Activated naive CD4-positive, alpha-beta T cell treated with anti-CD3 and anti-CD28 coated beads, Interleukin-2, amount 10 ng/mL, durations not matched to agents 7 days and 5 days (primary cell): ENCODE measurements around the gene ATP2B2.

Experiments used
- CTCF ChIA-PET: fragments of 350-600 bp; sonication (Branson Sonifier 250); formaldehyde crosslinking; loops from one replicate; lab custom pipeline; 2021; ENCODE audit warnings: antibody characterized with exemption; lab: Charles Lee
- DNase-seq: peaks from one replicate; pipeline ENCODE4 v3.0.0-alpha.2; 2020
- H3K27ac Mint-ChIP-seq: one replicate; pipeline ENCODE4 v1.8.0; 2021; ENCODE audit warnings: mild to moderate bottlenecking, moderate library complexity, mixed read lengths
- H3K27me3 Mint-ChIP-seq: one replicate; pipeline ENCODE4 v1.8.0; 2021; ENCODE audit warnings: mild to moderate bottlenecking, mixed read lengths
- H3K36me3 Mint-ChIP-seq: one replicate; pipeline ENCODE4 v1.8.0; 2021; ENCODE audit warnings: mixed read lengths
- H3K4me1 Mint-ChIP-seq: one replicate; pipeline ENCODE4 v1.8.0; 2021; ENCODE audit warnings: mixed read lengths
- H3K4me3 Mint-ChIP-seq: one replicate; pipeline ENCODE4 v1.8.0; 2021; ENCODE audit warnings: mild to moderate bottlenecking, moderate library complexity, mixed read lengths
- H3K9me3 Mint-ChIP-seq: one replicate; pipeline ENCODE4 v1.8.0; 2021; ENCODE audit warnings: mixed read lengths

ATP2B2 gene

DNA sequence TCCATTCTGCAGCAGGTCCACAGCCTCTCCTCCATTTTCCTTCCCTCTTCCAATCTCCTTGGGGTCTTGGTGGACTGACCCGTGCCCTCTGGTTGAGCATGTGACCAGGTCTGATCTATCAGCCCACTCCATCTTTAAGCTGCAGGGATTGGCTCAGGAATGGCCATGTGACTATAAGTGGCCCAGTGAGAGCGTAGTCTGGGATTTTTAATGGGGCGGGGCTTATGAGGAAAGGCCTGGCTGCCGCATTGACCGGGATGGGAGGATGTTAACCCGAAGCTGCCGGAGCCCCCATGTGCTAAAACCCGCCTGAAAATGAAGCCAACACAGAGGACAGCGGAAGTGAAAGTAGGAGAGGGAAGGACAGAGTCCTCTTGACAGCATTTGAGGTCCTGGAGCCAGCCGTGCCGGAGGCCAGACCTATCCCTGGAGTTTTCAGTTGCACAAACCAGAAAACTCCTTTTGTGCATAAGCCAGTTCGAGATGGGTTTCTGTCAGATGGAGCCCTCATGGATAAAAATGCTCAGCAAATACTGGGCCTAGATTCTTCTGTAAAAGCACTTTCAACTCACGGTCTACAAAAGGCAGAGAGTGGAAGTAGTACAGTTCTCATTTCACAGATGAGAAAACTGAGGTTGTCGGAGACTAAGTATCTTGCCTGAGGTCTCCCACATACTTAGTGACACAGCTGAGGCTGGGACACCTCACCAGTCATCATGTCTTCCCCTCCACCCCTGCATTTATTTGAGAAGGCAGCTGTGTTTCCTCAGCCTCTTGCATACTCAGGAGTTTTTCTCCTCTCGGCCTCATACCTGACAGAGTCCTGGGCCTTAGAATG is 61.9 kb downstream of the ATP2B2 start:
- H3K9me3 Mint-ChIP-seq, result no peaks in the 10 kb centered on the region
- H3K4me3 Mint-ChIP-seq, result no peak overlapping the region
- peaks cover 25% of the 10 kb centered on the region for H3K27me3 Mint-ChIP-seq
- no peak for DNase-seq
- no peaks in the 10 kb centered on the region for H3K36me3 Mint-ChIP-seq
- H3K4me1 Mint-ChIP-seq, result no peaks in the 10 kb centered on the region
- CTCF ChIA-PET, result no interaction called here
- H3K27ac Mint-ChIP-seq, result no peak overlapping the region

DNA sequence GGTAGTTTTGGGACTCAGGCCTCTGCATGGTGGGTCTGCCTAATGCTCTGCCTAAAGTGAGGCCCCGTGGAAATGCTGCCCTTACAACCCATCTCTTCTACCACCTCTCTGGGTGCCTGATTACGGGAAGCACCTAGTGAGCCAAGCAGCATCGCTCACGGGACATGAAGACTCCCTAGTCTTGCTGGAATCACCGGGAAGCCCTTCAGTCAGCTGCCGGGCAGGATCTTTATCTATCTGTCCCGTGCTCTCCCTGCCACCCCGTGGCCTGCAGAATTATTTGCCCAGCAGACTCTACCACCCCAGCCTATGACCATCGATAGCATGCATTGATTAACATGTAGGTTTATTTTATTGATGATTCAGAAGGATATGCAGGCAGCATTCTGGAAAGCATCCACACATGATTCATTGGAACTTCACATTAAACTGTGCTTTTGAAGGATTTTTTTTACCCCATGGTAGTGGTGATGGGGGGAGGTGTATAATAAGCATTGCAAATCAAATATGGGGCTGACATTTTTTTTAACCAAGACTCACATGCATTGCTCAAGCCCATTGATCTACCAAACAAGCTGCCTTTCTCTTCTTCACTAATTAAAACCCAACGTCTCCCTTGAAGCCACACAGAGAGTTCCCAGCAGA is 63.1 kb downstream of the ATP2B2 start:
- DNase-seq, result no peak
- H3K27ac Mint-ChIP-seq, result no peak overlapping the region

DNA sequence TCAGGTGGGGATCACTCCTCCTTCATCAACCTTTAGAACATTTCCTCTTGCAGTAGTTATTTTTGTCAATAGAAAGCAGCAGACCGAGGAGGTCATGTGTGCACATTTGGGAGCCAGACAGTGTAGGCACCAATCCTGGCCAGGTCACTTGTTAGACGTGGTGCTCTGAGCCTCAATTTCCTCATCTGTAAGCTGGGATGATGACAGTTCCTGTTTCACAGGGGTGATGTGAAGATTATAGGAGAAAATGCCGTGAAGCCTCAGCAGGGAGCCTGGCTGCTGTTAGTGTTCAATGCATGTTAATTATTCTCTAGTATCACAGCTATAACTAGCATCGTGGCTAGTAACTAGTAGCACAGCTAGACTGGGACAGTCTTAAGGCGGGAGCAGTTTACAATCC is 64.7 kb downstream of the ATP2B2 start:
- Mint-ChIP-seq H3K4me3 (no peak overlapping the region), H3K9me3 (no peaks in the 10 kb centered on the region), H3K4me1 (peaks cover 21% of the 10 kb centered on the region), H3K27me3 (peaks cover 12% of the 10 kb centered on the region), H3K27ac (no peak overlapping the region), H3K36me3 (no peaks in the 10 kb centered on the region)
- CTCF ChIA-PET, result no interaction called here
- no peak for DNase-seq

More for the DNA sequence above, 63.1 kb downstream of the ATP2B2 start:
- CTCF ChIA-PET, result no interaction called here
- H3K36me3 Mint-ChIP-seq, result no peaks in the 10 kb centered on the region
- no peaks in the 10 kb centered on the region for H3K9me3 Mint-ChIP-seq
- H3K4me1 Mint-ChIP-seq, result peaks cover 10% of the 10 kb centered on the region
- no peak overlapping the region for H3K4me3 Mint-ChIP-seq
- H3K27me3 Mint-ChIP-seq, result peaks cover 22% of the 10 kb centered on the region

DNA sequence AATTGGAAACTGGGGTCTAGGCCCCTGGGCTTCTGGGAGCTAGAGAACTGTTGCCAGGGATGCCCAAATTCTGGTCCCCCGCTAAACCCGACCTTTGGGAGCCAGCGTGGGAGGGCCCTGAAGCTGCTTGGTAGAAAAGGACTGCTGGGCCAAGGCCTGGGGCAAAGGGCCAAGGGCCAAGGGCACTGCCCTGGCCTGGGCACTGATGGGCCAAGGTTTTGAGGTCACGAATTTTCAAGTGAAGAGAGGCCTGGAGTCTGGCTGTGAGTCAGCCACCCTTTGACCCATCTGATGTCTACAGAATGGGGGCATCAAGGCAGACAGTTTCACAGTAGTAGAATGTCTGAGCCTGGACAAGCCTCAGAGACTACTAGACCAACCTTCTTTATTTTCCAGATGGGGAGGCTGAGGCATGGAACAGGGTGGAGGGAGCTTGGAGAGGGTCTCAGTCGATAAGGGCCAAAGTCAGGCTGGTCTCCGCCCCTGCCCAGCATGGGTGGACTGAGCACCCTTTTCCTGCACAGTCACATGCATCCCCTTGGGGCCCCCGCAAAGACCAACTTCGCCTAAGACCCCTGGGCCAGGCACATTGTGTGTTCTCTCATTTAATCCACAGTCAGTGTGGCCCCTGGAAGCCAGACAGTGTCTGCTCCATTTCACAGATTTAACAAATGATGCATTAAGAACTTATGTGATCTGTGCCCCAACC is 66.3 kb downstream of the ATP2B2 start:
- DNase-seq, result no peak
- no peaks in the 10 kb centered on the region for H3K36me3 Mint-ChIP-seq

DNA sequence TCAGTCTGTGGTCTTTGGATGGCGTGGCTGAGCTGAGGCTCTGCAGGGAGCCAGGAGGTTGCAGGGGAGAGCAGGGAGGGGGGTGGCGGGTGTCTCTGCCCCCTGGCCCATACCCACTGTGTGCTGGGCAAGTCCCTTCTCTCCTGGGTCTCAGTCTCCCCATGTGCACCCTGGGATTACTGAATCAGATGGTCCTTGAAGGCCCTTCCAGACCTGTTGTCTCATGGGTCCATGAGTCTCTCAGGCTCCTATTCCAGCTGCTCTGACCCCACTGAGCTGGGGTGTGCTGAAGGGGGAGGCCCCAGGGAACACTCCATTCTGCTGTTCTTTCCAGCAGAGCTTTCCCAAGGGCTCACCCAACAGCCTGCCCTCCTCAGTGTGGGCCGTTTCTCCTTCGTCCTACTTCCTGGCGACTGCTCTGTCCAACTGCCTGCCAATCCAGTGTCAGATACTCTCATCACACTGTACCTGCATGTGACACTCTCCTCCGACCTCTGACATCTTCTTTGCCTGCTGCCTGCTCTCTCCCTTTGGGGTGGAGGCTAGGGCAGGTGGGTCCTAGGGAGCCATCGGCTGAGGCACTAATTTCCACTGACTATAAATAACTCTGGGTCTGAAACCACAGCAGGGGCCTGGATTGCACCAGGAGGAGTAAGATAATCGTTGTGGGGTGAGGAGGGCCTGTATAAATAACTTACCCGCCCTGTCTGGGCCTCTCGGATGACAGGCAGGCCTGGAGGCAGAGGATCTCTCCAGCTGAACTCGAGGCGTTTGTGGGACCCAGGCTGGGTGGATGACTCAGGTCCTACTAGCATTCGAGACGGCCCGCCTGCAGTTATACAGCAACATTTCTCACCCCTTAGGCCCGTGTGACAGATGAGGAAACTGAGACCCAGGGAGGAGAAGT is 67.1 kb downstream of the ATP2B2 start:
- no peak for DNase-seq
- no peaks in the 10 kb centered on the region for H3K36me3 Mint-ChIP-seq
- CTCF ChIA-PET, result interaction anchor here (3.2 kb wide), 1 partner anchor 94 kb away, joined by 11 read pairs; no protein-coding TSS in a partner anchor
- no peak overlapping the region for H3K4me3 Mint-ChIP-seq
- H3K27me3 Mint-ChIP-seq, result peaks cover 3% of the 10 kb centered on the region
- peaks cover 21% of the 10 kb centered on the region for H3K4me1 Mint-ChIP-seq
- no peaks in the 10 kb centered on the region for H3K9me3 Mint-ChIP-seq
- H3K27ac Mint-ChIP-seq, result peak overlapping the region; percentile 79

More for the DNA sequence above, 66.3 kb downstream of the ATP2B2 start:
- Mint-ChIP-seq H3K4me3 (no peak overlapping the region), H3K27ac (no peak overlapping the region), H3K4me1 (peaks cover 21% of the 10 kb centered on the region), H3K9me3 (no peaks in the 10 kb centered on the region), H3K27me3 (peaks cover 5% of the 10 kb centered on the region)
- CTCF ChIA-PET, result no interaction called here

DNA sequence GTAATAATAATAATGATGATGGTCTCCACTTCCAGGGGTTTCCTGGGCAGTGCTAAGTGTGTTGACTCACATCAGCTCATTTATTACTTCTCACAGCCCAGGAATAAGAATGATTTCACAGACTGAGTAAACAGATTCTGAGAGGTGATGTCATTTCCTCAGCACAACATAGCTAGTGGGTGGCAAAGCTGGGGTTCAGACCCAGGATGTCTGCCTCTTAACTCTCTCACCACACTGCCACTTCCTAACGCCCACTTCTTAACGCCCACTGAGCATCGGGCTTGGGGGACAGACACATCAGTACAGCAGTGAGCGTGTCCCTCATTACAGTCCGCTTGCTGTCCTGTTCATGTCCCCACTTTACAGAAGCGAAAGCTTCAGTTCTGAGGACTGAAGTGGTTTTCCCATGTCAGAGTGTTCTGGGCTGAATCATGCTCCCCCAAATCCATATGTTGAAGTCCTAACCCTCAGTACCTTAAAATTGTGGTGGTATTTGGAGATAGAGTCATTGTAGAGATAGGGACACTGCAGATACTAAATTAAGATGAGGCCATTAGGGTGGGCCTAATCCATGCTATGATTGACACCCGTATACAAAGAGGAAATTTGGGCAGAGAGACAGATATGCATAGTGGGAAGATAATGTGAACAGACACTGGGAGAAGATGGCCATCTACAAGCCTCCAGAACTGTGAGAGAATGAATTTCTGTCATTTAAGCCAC is 68.0 kb downstream of the ATP2B2 start:
- H3K4me3 Mint-ChIP-seq, result no peak overlapping the region
- H3K36me3 Mint-ChIP-seq, result no peaks in the 10 kb centered on the region
- no peaks in the 10 kb centered on the region for H3K9me3 Mint-ChIP-seq
- CTCF ChIA-PET, result interaction anchor here (0.6 to 3.2 kb wide), 3 partner anchors 38 to 303 kb away, joined by 3 to 11 read pairs (median 6); no protein-coding TSS in a partner anchor
- peak; percentile 77 for DNase-seq
- H3K27me3 Mint-ChIP-seq, result no peaks in the 10 kb centered on the region
- peaks cover 21% of the 10 kb centered on the region for H3K4me1 Mint-ChIP-seq
- peak overlapping the region; percentile 82 for H3K27ac Mint-ChIP-seq

DNA sequence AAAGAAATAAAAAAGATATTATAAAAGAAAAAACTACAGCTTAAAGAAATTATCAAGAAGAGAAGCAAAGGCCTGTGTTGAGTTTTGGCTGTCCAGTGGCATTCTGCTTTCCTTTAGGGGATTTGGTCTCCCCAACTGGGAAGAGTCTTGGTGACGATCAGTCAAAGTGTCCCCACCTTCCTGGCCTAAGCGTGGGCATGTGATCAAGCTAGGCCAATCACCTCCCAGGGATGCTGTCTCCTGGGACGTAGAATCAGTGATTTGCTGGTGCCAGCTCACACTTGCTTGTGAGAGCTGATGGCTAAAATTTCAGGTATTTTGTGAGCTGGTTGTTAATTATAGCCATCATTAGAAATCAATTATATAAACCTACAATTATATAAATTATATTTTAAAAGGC is 69.5 kb downstream of the ATP2B2 start:
- H3K4me3 Mint-ChIP-seq, result no peak overlapping the region
- no peaks in the 10 kb centered on the region for H3K36me3 Mint-ChIP-seq
- peaks cover 21% of the 10 kb centered on the region for H3K4me1 Mint-ChIP-seq
- no peak overlapping the region for H3K27ac Mint-ChIP-seq
- CTCF ChIA-PET, result interaction anchor here (1.2 to 3.2 kb wide), 3 partner anchors 92 to 304 kb away, joined by 4 to 11 read pairs (median 6); no protein-coding TSS in a partner anchor
- no peak for DNase-seq
- no peaks in the 10 kb centered on the region for H3K9me3 Mint-ChIP-seq
- no peaks in the 10 kb centered on the region for H3K27me3 Mint-ChIP-seq

DNA sequence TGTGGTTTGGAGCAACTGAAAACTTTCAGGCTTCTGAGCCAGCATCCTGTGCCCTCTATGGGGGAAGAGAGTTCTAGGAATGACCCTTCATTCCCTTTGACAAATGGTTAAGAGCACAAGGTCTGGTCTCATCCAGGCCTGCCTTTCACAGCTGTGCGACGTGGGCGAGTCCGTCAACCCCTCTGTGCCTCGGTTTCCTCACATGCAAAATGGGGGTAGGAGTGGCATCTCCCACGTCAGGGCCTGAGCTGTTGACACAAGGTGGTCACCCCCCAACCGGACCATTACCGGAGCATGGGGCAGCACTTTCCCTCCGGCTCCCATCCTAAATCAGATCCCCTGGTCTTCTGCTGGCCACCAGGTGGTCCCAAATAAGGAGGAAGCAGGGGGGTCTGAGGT is 70.4 kb downstream of the ATP2B2 start:
- Mint-ChIP-seq H3K9me3 (no peaks in the 10 kb centered on the region), H3K4me1 (peaks cover 21% of the 10 kb centered on the region), H3K27me3 (peaks cover 5% of the 10 kb centered on the region), H3K27ac (no peak overlapping the region), H3K4me3 (no peak overlapping the region), H3K36me3 (no peaks in the 10 kb centered on the region)
- CTCF ChIA-PET, result interaction anchor here (3.2 kb wide), 1 partner anchor 91 kb away, joined by 11 read pairs; no protein-coding TSS in a partner anchor
- no peak for DNase-seq

DNA sequence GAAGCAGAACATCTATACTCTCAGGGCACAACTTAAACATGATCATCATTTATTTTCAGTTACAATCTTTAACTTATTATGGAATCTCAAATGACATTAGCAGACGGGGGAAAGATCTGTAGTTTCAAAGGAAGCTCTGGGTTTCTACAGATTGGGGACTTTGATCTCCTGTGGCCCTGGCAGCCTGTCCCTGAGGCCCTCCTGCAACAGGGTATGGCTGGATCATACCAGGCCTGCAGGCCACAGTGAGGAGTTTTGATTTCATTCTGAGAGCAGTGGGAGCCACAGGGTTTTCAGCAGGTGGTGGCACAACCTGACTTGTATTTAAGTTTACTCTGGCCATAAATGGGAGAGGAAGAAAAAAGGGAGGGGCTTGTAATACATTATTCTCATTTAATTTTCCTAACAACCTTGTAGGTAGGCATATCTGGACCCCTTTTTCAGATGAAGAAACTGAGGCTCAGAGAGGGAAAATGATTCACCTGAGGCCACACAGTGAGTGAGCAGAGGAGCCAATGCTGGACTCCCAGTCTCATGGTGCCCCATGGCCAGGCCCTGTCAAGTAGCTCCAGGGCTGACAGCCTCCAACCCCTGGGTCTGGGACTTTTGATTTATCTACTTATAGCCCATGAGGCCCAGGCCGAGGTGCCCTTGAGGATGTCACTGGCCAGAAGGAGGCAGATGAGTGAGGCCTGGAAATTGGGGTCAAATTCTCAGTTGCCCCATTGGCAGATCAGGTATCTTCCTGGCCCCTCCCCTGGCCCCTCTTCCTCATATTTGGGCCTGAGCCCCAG is 71.0 kb downstream of the ATP2B2 start:
- Mint-ChIP-seq H3K4me1 (peaks cover 21% of the 10 kb centered on the region), H3K9me3 (no peaks in the 10 kb centered on the region), H3K27me3 (peaks cover 5% of the 10 kb centered on the region), H3K36me3 (no peaks in the 10 kb centered on the region), H3K4me3 (no peak overlapping the region), H3K27ac (no peak overlapping the region)
- CTCF ChIA-PET, result interaction anchor here (1.3 to 3.2 kb wide), 2 partner anchors 90 to 304 kb away, joined by 3 to 11 read pairs; no protein-coding TSS in a partner anchor
- DNase-seq, result no peak

DNA sequence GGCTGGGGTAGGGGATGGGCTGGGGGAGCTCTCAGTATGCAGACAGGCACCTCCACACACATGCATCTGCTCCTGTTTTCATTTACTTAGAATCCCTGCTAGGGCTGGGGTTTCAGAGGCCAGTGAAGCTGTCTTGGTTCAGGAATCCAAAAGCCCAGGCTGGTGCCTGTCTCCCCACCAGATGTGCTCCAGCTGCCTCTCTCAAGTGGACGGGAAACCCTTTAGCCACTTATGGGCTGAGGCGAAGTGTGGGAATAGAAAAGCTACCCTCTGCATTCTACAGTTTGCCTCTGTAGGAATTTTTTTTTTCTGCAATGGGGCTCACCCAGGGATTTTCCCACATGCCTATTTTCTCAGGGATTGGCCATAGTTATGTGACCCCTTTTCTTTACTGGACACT is 72.5 kb downstream of the ATP2B2 start:
- Mint-ChIP-seq H3K27me3 (peaks cover 14% of the 10 kb centered on the region), H3K9me3 (no peaks in the 10 kb centered on the region), H3K4me1 (peaks cover 18% of the 10 kb centered on the region), H3K27ac (no peak overlapping the region), H3K4me3 (no peak overlapping the region), H3K36me3 (no peaks in the 10 kb centered on the region)
- CTCF ChIA-PET, result interaction anchor here (0.6 kb wide), 1 partner anchor 65 kb away, joined by 3 read pairs; no protein-coding TSS in a partner anchor
- DNase-seq, result no peak

DNA sequence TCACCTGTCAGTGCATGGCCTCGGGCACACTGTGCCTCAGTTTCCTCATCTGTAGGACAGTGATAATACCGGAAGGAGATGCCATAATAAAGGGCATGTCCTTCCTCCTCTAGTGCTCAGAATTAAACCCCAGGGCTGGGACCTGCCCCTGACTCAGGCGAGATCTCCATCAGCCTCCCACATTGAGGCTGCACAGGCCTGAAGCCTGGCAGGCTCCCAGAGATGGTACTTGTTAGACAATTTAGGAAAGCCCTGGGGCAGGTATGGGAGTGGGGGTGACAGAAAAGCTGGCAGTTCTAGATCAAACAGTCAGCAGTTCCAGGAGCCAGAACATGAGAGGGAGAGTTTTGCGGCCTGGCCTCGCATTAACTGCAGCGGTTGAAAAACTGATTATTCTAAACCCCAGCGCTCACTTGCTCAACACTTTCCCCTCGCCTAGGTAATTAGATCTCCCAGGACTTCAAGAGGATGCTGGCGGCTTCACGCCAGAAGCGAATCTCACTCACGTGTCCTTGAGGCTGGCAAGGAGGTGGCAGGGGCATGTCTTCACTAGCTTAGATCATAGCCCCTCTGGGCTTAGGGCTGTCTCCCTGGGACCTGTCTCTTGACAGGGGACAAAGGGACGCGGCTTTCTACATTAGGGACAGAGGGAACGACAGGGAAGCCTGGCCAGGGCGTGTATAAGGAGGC is 73.1 kb downstream of the ATP2B2 start:
- Mint-ChIP-seq H3K4me1 (peaks cover 11% of the 10 kb centered on the region), H3K9me3 (no peaks in the 10 kb centered on the region), H3K27me3 (peaks cover 15% of the 10 kb centered on the region), H3K27ac (no peak overlapping the region), H3K4me3 (no peak overlapping the region), H3K36me3 (no peaks in the 10 kb centered on the region)
- CTCF ChIA-PET, result no interaction called here
- no peak for DNase-seq

DNA sequence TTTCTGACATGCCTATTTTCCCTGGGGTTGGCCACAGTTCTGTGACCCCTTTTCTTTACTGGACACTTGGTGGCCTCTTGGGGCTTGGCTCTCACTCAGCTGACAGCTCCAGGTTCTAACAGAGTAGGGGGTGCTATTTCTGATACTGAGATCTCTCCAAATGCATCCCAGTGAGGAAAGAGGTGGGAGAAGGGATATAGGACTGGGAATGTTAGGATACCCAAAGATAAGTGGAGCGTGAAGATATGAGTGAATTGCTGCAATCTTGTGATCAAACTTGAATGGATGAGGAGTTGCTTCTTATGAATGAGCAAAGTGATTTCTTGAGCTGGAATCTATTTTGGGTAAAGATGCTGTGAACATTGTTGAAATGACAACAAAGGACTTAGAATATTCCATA is 74.6 kb downstream of the ATP2B2 start:
- peaks cover 20% of the 10 kb centered on the region for H3K27me3 Mint-ChIP-seq
- no peak for DNase-seq
- no peak overlapping the region for H3K4me3 Mint-ChIP-seq
- no peak overlapping the region for H3K27ac Mint-ChIP-seq
- H3K36me3 Mint-ChIP-seq, result no peaks in the 10 kb centered on the region
- no peaks in the 10 kb centered on the region for H3K9me3 Mint-ChIP-seq
- CTCF ChIA-PET, result no interaction called here
- H3K4me1 Mint-ChIP-seq, result no peaks in the 10 kb centered on the region
